NOMO-1 treated with dmso at 0.1 percent for 144 hours (cell line): ENCODE results near the gene ZNF292.
"Not testable (repeated sequence)": the region's sequence is repeated elsewhere in the genome, so short reads cannot be mapped to it uniquely, and the experiment has no call there.

Source experiments
- DNase-seq: peaks from one replicate; lab custom pipeline; 2025; ENCODE audit not compliant: unreplicated experiment; lab: John Stamatoyannopoulos, UW

The ZNF292 gene

DNA sequence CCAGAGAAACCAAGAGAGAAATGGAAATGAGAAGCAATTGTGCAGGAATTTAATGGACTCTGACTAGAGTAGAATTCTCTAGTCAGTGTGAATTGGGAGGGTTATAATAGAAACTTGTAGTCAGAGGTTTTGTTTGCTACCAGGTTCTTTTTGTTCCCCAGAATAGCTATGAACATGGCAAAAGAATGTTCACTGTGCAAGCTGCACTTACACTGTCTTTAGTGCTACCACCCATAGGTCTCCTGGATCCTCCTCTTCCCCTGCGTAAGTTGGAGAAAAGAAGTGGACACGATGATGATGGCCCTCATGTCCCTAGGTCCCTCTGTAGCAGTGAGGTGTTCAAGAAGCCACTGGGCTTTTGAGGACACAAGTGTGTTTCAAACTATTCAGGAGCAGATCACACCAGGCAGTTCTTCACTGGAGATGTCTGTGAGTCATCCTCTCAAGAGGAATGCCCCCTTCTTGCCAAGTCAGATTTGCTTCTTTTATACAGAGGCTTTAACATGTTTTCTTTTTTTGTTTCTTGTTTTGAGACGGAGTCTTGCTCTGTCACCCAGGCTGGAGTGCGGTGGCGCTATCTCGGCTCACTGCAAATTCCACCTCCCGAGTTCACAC lies 119.4 kb downstream of the ZNF292 start:
- DNase-seq, result no peak

DNA sequence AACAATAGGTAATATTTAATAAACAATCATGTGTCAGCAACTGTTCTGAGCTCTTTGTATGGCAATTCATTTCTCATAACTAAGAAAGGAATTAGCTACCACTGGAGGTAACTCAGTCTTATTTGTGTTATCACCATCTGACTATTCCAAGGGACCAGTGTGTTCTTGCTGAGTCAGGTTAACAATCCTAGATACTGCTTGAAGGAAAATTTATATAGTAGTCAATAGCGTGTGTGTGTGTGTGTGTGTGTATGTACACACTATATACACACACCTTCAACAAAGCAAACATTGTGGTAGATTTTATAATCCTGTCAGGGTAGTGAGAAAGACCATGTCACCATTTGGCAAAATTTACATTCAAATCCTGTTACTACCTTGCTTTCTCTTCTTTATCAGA lies 121.3 kb downstream of the ZNF292 start:
- DNase-seq, result no peak

DNA sequence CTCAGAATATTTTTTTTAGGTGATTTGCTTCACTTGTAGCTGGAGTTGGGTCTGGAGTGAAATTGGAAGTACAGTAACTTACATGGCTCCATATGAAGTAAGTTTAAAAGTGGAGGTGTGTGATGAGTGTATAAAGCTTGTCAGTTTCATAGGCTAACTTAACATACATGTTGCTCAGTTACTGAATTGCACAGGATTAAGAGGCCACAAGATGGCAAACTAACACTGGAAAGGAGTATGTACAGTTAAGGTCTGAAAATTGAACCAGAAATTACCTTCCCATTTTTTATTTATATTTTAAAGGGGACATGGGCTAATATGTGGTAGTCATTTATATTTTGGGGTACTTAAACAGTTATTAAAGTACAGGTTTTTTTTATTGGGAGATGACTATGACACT lies 121.8 kb downstream of the ZNF292 start:
- DNase-seq, result no peak

DNA sequence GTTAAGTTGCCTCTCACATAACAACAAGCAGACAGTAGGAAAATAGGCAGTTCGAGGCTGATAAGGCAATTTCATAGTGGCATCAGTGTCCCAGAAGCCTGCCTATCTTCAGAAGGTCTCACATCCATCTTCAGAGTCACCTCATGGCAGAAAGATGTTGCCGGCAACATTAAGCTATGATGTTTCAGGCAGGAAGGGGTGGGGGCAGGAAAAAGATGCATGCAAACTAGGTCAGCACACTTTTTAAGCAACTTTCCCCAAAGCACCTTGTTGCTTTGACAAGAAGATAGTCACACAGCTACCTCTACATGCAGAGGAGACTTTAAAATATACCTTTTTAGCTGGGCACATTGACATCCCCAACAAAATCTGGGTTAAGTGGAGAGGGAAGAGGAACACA lies 123.8 kb downstream of the ZNF292 start:
- no peak for DNase-seq

DNA sequence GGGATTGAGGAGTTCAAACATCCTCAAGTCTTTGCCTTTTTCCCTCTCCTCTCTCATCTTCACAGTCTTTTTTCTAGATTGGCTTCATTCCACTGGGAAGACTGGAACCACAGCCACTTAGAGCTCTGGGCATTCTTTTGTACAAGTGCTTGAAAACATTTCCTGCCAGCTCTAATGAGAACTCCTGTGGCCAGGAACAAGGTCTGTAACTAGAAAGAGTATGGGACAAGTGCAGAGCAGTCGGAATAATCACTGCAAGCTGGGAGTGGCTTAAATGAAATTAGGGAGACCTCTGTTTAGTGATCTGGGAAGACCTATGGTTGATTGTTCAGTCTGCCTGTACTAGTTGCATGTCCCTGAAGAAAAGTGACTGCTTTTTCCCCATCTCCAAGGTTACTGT lies 126.1 kb downstream of the ZNF292 start:
- DNase-seq, result no peak

DNA sequence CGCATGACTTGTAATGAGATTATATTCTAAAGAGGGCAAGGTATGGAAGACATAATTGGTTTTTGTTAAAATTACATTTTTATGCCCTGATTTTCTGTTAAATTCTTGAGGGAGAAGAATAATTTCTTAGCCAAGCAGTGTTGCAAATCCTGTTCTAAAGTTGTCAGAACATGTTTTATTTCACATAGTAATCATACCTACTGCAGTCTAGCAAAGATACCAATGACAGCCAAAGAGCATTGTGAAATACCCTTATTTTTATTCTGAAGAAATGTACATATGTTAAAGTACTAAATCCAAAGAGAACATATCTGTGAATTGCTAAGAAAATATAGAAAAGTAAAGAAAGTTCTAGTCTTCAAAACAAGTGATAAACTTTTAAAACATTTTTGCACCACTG lies 127.4 kb downstream of the ZNF292 start:
- DNase-seq, result no peak

DNA sequence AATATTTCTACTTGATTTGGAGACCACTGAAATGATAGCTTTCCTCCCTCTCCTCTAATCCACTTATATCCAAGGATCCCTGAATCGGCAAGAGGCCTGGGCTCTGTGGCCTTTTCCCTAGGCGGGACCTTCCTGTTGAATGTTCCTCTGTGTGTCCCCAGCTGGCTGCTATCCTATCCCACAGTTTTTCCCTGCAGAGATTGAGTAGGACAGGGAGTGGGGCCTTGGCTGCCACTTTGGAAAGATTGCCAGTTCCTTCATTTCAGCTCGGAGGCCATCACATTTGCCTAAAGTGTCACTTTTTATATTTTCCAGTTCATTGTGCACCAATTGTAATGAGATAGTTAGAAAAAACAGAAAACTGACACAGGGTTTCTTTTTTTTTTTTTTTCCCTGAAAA lies 128.1 kb downstream of the ZNF292 start:
- no peak for DNase-seq

DNA sequence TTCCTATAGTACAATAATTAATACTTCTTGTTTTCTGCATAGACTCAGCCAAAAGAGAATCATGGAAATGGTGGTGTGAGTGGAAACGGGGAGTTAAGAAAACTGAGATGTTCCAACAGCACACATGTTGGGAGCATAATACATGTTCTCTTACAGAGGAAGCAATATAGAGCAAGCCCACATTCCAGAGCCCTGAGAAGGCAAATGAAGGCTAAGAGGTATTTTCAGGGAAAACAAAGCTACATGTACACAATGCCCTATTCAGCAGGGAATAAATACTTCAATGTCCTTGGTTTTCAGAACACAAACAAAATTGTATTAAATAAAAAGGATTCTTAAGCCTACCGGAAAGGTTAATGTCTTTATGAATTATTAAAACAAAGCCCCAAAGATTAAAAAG lies 131.9 kb downstream of the ZNF292 start:
- DNase-seq, result no peak

DNA sequence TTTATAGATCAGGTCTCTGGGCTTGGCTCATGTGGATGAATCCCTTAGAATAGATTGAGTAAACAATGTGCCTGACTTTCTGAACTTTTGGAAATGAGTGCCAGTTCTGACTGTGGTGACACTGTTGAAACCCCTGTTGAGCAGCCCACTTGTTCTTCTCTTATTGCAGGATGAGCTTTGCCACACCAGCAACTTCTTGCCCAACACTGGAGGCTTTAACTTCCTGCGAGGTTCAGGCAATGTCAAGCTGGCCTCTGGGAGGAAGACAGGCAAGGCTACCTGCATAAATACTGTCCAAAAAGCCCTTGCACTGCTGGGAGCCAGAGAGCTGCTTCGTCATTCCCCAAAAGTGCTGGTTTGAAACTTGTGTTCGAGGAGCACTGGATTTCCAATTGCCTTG lies 134.2 kb downstream of the ZNF292 start:
- DNase-seq, result peak; percentile 14

DNA sequence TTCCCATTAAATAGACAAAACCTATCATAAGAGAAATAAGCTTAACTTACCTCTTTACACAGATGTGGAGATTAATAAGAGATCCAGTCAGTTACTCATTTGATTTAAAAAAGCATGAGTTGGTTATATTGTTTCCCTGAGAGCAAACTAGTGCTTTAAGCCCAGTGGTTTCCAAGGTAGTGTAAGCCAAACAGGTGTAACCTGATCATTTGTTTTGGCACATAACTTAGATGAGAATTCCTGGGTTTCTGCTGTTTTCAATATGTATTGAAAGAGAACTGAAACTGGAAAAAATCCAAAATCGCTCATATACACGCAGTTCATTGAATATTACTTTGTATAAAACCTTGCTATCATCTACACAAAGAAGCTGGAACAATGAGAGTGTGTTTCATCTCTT lies 136.5 kb downstream of the ZNF292 start:
- DNase-seq, result no peak

DNA sequence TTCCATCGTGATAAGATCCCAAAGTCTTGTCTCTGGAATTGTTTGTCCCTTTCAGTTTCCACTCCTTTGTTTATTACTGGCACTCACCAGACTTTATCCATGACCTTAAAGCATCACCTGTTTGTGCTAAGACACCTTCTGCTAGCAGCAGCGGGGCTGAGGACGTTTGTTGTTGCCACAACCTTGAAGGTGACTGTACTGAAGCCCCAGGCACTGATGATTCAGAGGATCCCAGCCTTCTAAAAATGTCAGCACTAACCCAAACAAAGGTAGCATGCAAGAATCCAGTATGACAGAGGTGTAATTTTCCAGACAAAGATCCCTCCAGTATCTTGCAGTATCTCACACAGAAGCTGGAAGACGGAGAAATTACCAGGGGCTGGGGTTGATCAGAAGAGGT lies 138.2 kb downstream of the ZNF292 start:
- DNase-seq, result no peak

DNA sequence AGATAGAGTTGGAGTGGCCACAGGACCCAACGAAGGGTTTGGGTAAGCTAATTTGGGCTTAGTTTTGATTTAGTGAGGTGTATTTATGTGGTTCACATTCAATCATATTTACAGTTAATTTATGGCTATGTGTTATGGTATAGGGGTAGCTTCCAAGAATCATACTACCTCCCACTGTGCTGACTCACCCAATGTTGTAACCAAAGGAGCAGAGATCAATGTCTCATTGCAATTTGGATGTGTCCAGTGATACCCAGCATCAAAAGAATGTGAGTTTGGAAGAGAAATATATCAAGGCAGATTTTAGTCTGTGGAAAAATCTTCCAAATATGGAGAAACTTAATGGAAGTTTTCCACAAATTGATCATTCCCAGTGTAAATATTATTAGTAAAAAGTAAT lies 141.8 kb downstream of the ZNF292 start:
- DNase-seq, result no peak

DNA sequence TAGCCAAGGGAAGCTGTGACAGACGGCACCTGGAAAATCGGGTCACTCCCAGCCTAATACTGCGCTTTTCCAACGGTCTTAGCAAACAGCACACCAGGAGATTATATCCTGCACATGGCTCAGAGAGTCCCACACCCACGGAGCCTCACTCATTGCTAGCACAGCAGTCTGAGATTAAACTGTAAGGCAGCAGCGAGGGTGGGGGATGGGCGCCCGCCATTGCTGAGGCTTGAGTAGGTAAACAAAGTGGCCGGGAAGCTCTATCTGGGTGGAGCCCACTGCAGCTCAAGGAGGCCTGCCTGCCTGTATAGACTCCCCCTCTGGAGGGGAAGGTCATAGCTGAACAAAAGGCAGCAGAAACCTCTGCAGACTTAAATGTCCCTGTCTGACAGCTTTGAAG lies 145.9 kb downstream of the ZNF292 start:
- DNase-seq, result not testable (repeated sequence)

DNA sequence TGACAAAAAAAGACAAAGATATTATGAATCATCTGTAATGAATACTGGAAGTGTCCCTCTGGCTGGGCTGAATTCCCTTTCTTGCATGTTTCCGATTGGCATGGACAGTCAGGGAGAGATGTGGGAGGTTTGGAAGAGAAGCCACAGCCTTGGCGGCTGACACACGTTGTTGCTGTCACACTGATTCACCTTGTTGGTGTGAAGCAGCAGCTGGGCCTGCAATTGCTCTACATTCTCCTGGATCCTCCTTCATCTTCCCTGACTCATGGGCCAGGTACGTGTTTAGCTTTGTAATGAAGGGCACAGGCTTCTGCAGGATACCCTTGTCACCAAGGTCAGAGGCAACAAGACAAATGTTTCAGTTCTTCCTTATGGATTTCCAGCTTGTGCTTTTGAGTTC lies 153.6 kb downstream of the ZNF292 start:
- DNase-seq, result no peak

DNA sequence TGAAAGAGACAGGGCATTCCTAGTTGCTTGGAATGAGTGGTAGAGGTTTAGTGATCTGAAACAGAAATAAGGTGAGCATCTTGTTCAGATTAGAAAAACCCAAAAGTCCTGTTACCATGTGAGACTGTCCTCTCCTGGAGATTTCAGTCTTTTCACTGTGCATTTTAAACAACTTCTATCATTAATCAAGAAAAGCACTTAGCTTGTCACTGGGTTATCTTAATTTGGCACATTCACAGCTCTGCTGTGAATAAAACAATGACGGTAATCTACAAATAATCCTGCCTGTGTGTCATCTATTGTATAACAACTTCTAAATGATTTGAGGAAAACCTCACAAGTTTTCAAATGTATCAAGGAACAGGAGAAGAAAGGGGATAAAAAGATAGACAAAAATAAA lies 157.5 kb downstream of the ZNF292 start:
- no peak for DNase-seq
